CD4-positive, alpha-beta T cell treated with Interleukin-4 for 4 hours (primary cell): ENCODE results near the gene TNRC18.

Experiments used
- DNase-seq: peaks from one replicate; pipeline ENCODE4 v3.0.0-alpha.2; 2020

Gene TNRC18

GRCh38 chr7:5396999-5397663 is 26.5 kb downstream of the TNRC18 start:
- DNase-seq, result peak; percentile 93

DNA sequence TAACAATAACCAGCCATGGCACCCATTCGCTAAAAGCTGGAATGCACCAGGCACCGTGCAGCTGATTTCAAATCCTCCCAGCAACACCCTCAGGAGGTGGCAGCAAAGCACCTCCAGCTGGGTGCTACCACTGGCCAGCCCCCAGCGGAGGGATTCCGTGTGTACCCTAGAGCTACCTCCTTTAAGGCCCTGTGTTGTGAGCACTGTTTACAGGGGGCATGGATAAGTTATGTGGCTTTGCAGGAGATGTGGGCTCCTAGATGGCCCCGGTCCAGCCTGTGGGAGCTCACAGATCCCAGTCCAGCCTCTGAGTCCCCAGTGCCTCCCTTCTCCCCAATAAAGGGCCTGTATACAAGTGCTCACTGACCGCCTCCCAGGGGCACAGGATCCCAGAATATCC is 27.1 kb downstream of the TNRC18 start:
- DNase-seq, result peak; percentile 62

DNA sequence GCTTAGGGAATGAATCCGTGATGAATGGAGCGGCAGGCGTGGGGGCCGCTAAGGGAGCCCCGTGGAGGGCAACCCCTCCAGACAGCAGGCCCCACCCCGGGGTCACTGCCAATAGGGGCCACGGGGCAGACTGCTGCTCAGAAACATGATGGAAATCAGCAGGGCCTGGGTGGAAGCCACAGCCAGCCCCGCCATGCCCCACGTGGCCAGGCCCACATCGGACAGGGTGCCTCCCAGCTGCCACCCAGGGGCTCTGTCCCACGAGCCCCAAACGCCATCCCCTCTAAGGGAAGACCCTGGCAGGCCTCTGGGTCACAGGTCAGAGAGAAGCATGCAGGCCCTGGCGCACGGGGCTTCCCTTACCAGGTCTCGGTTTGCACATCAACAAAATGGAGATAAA is 28.4 kb downstream of the TNRC18 start:
- no peak for DNase-seq

DNA sequence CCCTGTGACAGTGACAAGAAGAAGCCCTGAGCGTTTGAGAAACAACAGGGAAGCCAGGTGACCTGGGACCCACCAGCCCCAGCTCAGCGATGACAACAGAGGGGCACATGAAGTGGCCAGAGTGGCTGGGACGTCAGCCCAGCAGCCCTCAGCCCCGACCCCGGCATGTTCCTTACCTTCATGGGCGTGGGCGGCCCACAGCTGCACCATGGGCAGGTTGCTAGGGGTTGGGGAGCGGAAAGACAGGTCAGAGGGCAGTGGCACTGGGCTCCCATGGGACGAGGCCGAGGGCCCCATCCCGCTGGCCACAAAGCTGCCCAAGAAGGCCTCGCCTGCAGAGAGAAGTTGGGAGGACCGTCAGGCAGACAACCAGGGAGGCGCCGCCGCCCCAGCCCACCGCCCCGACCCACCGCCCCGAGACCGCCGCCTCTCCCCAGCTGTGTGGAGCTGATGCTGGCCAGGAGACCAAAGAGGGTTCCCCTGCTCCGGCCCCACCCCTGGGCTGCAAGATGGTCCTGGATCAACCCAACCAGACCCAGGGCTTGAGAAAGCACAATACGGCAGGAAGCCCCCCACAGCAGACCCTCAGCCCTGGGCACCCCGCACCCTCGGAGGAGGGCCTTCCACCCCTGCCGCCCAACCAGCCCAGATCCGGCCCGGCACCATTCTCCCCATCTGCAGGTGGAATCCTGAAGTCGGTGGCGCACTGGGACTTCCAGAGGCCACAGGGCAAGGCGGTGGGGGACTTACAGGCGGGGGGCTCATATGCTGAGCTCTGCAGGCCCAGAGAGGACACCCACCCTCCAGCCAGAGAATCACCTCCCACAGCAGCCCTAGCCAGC is 29.1 kb downstream of the TNRC18 start:
- DNase-seq, result no peak

- no peak for DNase-seq
Observed at GRCh38 chr7:5393748-5394147, 29.9 kb downstream of the TNRC18 start.

- DNase-seq, result no peak
Observed at GRCh38 chr7:5393328-5393727, 30.3 kb downstream of the TNRC18 start.

DNA sequence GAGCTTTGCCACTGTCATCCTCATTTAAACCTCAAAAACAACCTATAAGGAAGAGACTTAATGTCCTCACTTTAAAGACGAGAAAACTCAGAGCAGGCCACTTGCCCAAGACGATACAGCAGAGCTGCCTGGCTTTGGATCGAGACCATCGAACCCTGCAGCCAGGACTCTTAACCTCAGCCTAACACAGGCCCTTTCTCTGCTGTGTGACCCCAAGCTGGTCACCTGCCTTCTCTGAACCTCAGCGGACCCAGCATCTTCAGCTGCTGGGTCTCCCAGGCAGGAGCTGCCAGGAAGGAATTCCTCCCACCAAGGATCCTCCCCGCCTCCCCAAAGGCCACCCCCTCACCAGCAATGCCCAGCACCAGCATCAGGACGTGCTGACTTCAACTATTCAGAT is 32.7 kb downstream of the TNRC18 start:
- DNase-seq, result no peak

DNA sequence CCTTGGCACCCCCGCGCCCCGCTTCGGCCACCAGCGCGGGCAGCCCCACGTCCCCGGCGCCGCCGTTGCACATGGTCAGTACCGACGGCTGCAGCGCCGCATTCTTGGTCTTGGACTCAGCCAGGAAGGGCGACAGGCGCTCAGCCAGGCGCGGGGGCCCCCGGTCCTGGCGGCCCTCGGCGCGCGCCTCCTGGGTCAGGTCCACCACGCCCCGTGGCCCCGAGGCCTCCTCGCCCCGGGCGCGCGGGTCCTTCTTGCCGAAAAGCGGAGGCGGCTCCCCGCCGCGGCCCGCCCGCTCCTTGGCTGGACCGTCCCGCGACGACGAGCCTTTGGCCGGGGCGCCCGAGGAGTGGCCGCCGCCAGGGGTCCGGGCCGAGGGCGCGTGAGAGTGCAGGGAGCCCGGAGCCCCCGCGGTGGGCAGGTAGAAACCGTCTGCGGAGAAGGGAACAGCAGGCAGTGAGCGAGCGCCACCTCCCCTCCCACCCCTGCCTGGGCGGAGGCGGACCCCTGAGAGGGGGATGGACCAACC is 34.7 kb downstream of the TNRC18 start:
- no peak for DNase-seq

- no peak for DNase-seq
Observed at GRCh38 chr7:5388273-5388901, 35.2 kb downstream of the TNRC18 start.

DNA sequence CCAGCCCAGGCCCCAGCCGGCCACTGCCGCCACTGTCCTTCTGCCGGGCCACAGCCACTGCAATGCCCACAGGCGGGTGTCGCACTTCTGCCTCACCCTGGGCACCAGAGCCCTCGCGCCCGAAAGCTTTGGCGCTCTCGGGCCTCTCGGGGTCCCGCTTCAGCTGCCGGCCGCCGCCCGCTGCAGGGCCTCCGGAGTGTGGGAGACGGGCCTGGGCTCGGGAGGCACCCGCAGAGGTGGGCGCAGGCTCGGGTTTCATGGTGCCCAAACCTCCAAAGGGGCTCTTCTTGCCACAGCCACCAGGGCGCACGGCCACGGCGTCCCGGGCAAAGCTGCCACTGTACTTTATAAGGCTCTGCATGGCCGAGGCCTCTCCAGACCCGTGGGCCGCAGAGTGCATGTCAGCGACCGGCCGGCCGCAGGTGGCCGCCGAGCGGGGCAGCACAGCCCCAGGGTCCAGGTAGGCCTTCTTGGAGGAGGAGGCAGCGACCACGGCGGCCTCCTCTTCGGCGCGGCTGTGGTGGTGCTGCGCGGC is 35.9 kb downstream of the TNRC18 start:
- no peak for DNase-seq

DNA sequence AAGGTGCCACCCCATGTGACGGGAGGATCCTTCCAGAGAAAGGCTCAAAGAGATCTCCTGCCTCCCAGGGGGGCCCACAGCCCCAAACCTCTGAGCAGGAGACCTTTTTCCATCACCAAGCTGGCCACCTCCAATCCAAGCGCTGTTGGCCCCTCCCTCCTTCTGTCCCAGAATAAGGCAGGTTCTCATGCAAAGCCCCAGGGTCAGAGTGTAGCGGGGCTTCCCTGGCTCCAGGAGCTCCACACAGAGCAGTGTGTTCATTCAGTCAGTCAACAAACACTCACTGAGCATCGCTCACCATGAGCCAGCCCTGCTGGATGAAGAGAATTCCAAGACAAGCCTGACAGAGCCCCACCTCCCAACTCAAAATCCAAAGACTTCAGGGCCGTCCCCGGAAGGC is 39.0 kb downstream of the TNRC18 start:
- no peak for DNase-seq

- no peak for DNase-seq
Observed at GRCh38 chr7:5383314-5384098, 40.1 kb downstream of the TNRC18 start.

GRCh38 chr7:5382281-5382892 is 41.2 kb downstream of the TNRC18 start:
- no peak for DNase-seq

- no peak for DNase-seq
Observed at GRCh38 chr7:5381071-5381772, 42.4 kb downstream of the TNRC18 start.

DNA sequence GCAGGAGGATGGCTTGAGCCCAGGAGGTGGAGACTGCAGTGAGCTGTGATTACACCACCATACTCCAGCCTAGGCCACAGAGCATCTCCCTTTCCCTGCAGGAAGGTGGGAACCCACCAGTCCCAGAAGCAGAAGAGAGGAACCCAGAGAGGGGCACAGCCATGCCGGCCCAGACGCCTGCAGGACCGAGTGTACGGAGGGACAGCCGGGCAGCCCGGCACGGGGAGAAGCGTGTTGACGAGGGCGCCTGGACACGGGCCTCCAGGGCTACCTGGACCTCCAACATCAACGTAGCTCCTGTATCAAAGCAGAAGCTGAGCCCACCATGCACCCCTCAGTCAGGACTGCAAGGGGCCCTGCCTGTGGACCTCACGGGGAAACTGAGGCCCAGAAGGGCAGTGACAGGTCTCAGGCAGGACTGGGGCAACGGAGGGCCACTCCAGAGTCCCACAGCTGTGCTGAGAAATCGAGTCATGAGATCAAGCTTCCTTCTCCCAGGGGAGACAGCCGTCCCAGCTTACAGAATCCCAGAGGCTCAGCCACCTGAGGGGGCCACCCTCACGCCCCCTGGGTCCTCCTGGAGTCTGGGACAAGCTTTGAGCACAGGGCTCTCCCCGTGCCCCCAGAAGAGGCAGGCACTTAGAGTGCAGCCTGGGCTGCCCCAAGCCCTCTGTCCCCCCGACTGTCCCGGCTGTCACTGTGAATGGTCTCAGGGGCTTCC is 43.1 kb downstream of the TNRC18 start:
- no peak for DNase-seq

DNA sequence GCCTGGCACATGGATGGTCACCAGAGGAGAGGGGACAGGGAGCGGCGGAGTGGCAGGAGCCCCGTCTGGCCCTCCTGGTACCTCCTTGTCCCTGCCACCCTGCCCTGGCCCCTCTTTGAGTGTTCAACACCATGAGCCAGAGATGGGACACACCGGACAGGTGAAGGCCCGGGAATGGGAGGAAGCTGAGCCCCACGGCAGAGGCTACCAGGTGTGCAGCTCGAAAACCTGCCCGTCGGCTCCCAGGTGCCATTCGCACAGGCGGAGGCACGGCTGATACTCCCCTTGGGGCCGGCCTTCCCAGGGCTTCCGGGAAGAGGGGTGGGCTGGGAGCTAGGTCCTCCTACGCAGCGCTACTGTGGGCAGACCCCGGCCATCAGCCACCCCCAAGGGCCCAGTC is 44.1 kb downstream of the TNRC18 start:
- no peak for DNase-seq

DNA sequence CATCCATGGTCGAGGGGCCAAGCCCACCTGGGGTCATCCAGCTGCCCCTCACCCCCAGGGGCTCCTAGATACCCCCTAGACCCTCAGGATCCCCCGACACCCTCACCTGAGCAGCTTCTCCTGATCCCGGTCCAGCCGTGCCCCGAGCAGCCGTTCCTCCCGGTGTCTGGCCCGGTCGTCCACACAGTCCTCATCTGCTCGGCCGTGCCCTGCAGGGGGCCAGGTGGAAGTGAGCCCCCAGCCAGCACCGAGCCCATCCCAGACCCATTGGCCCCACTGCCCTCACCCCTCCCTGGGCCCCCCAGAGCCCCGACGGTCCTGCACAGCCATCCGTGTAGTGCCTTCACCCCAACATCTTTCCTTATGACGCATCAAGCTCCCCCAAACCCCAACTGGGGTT is 45.8 kb downstream of the TNRC18 start:
- DNase-seq, result no peak

- no peak for DNase-seq
Observed at GRCh38 chr7:5377279-5377678, 46.4 kb downstream of the TNRC18 start.

DNA sequence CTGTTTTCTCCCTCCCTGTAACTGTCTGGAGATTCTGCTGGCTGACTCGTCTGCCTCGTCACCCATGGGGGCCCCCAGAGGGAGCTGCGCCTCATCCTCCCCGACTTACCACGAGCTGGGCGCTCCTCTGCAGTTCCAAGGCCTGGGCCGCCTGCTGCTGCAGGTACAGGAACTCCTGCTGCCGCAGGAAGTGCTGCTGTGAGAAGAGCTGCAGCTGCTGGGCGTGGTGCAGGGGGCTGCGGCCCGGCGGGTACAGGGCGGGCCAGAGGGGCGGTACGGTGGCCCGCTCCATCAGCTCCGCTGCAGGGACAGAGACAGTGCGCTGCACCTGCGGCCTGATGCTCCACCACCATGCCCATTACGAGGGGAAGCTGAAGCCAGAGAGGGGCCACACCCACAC is 47.7 kb downstream of the TNRC18 start:
- DNase-seq, result peak; percentile 25

GRCh38 chr7:5374464-5374863 is 49.2 kb downstream of the TNRC18 start:
- no peak for DNase-seq

DNA sequence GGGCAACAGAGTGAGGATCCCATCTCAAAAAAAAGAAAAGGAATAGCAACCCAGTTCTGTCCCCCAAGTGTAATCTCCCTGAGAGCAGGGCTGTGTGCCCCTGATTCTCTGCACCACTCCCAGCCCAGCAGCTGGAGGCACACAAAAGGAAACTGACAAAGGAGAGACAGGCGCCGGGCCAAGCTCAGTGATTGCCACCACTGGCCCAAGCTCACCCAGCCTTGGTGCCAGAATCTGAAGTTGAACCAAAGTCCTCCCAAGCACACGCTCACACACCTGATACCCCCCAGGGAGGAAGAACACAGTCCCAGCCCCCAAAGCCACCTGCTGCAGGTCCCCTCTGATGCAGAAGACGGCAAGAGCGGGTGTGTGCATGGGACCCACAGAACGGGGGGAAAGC is 50.3 kb downstream of the TNRC18 start:
- no peak for DNase-seq
